ENCODE data around the gene SIRT6. TPM values are rescaled to one million over a fixed set of nuclear protein-coding genes. Genes with fewer than 3 reads are reported as not detected.
"Not testable (repeated sequence)": the region's sequence is repeated elsewhere in the genome, so short reads cannot be mapped to it uniquely, and the experiment has no call there.

Gene SIRT6
- total RNA-seq, 2 experiments from 2014 or later = 27.1 to 27.2 TPM

- no peak overlapping the region for H3K4me3 Mint-ChIP-seq
- peaks cover 7% of the 10 kb centered on the region for H3K4me1 Mint-ChIP-seq
- no peaks in the 10 kb centered on the region for H3K36me3 Mint-ChIP-seq
- no peaks in the 10 kb centered on the region for H3K27me3 Mint-ChIP-seq
- no peak overlapping the region for H3K27ac Mint-ChIP-seq
- H3K9me3 Mint-ChIP-seq = no peaks in the 10 kb centered on the region
- DNase-seq = no peak
Measured at GRCh38 chr19:4138445-4138844, 43.9 kb downstream of the SIRT6 start.

GRCh38 chr19:4136680-4137088, 45.7 kb downstream of the SIRT6 start:
- Mint-ChIP-seq H3K4me1 (peaks cover 7% of the 10 kb centered on the region), H3K36me3 (no peaks in the 10 kb centered on the region), H3K27me3 (no peaks in the 10 kb centered on the region), H3K27ac (no peak overlapping the region), H3K9me3 (no peaks in the 10 kb centered on the region), H3K4me3 (no peak overlapping the region)
- no peak for DNase-seq

- H3K27me3 Mint-ChIP-seq, DNase-seq, H3K36me3 Mint-ChIP-seq, H3K4me3 Mint-ChIP-seq, H3K27ac Mint-ChIP-seq, H3K9me3 Mint-ChIP-seq, H3K4me1 Mint-ChIP-seq: not testable (repeated sequence)
Measured at GRCh38 chr19:4135386-4135785, 47.0 kb downstream of the SIRT6 start.

DNA sequence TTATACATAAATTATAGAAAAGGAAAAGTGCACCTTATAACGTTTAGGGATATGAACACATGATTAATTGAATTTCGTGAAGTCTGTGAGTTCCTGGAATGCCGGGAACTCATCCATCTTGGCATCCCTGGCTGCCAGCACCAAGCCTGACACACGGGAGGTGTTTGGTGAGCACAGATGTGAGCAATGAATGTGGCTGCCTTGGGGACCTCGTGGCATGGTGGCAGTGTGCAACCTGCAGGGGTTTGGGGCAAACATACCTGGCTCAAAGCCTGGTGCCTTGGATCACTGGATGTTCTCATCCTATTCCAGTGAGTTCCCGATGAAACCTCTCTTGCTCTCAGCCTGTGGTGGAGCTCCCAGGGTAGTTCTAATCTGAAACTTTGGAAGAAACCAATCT, 48.0 kb downstream of the SIRT6 start:
- no peak for DNase-seq
- Mint-ChIP-seq H3K9me3 (no peaks in the 10 kb centered on the region), H3K27ac (no peak overlapping the region), H3K4me1 (no peaks in the 10 kb centered on the region), H3K4me3 (no peak overlapping the region), H3K27me3 (no peaks in the 10 kb centered on the region), H3K36me3 (no peaks in the 10 kb centered on the region)

- Mint-ChIP-seq H3K36me3 (no peaks in the 10 kb centered on the region), H3K4me3 (no peak overlapping the region), H3K27ac (no peak overlapping the region)
Measured at GRCh38 chr19:4130744-4131438, 51.5 kb downstream of the SIRT6 start.

GRCh38 chr19:4129050-4129449, 53.3 kb downstream of the SIRT6 start:
- not testable (repeated sequence) for DNase-seq, H3K27ac Mint-ChIP-seq, H3K36me3 Mint-ChIP-seq, H3K9me3 Mint-ChIP-seq, H3K4me3 Mint-ChIP-seq, H3K27me3 Mint-ChIP-seq, H3K4me1 Mint-ChIP-seq

More at GRCh38 chr19:4130744-4131438, 51.5 kb downstream of the SIRT6 start:
- DNase-seq = no peak
- Mint-ChIP-seq H3K4me1 (no peaks in the 10 kb centered on the region), H3K9me3 (no peaks in the 10 kb centered on the region), H3K27me3 (no peaks in the 10 kb centered on the region)

DNA sequence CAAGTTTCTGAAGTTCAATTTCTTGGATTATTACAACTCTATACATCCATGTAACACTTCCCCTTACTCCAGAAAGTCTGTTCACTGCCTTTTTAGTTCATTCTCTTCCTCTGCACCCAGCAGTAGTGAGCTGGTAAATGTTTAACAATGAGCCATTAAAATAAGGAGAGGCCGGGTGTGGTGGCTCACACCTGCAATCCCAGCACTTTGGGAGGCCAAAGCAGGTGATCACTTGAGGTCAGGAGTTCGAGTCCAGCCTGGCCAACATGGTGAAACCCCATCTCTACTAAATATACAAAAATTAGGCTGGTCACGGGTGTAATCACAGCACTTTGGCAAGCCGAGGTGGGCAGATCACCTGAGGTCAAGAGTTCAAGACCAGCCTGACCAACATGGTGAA, 55.0 kb downstream of the SIRT6 start:
- not testable (repeated sequence) for H3K36me3 Mint-ChIP-seq, H3K27ac Mint-ChIP-seq, H3K9me3 Mint-ChIP-seq, H3K27me3 Mint-ChIP-seq, DNase-seq, H3K4me3 Mint-ChIP-seq
- H3K4me1 Mint-ChIP-seq = peaks cover 13% of the 10 kb centered on the region

DNA sequence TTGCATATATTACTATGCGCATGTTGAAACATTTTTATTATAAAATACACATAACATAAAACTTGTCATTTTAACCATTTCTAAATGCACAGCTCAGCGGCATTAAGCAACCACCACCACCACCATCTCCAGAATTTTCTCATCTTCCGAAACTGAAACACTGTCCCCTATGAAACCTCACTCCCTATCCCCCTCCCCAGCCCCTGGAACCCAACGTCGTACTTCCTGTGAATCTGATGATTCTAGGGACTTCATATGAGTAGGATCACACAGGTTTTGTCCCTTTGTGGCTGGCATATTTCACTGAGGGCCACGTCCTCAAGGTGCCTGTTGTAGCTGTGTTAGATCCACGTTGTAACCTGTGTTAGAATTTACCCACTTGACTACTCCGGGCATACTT, 57.7 kb downstream of the SIRT6 start:
- Mint-ChIP-seq H3K36me3 (peaks cover 8% of the 10 kb centered on the region), H3K4me1 (peaks cover 18% of the 10 kb centered on the region), H3K27ac (peak overlapping the region; percentile 62), H3K4me3 (peak overlapping the region; percentile 72), H3K27me3 (no peaks in the 10 kb centered on the region), H3K9me3 (no peaks in the 10 kb centered on the region)
- DNase-seq = no peak

Other genes with a start within 250 kb of the SIRT6 start
- gene NMRK2, start 249.5 kb downstream of the SIRT6 start, total RNA-seq = not detected
- gene DAPK3, start 211.5 kb downstream of the SIRT6 start, total RNA-seq = 10 to 100 TPM; 31.6 to 32.2 TPM
- 1,000 to 10,000 TPM; 3,340 to 3,392 TPM for gene EEF2, start 197.1 kb downstream of the SIRT6 start, total RNA-seq
- gene PIAS4, start 174.8 kb downstream of the SIRT6 start, total RNA-seq = 10 to 100 TPM; 24.0 to 26.3 TPM
- gene ZBTB7A, start 115.7 kb downstream of the SIRT6 start, total RNA-seq = 10 to 100 TPM; 34.9 to 35.9 TPM
- gene MAP2K2, start 58.4 kb downstream of the SIRT6 start, total RNA-seq = 100 to 1,000 TPM; 120 to 121 TPM
- not detected for gene CREB3L3, start 28.9 kb downstream of the SIRT6 start, total RNA-seq
- gene ANKRD24, start 126 bp upstream of the SIRT6 start, total RNA-seq = 1 to 10 TPM; 1.6 TPM
- gene EBI3, start 47.0 kb upstream of the SIRT6 start, total RNA-seq = 1 to 10 TPM; 6.7 to 8.6 TPM
- 10 to 100 TPM; 37.6 to 38.5 TPM for gene YJU2, start 64.5 kb upstream of the SIRT6 start, total RNA-seq
- gene SHD, start 96.7 kb upstream of the SIRT6 start, total RNA-seq = not detected
- 10 to 100 TPM; 12.6 to 14.7 TPM for gene TMIGD2, start 119.8 kb upstream of the SIRT6 start, total RNA-seq
- 10 to 100 TPM; 21.0 to 21.3 TPM for gene FSD1, start 122.0 kb upstream of the SIRT6 start, total RNA-seq
- gene STAP2, start 156.3 kb upstream of the SIRT6 start, total RNA-seq = 10 to 100 TPM; 12.3 to 13.1 TPM
- gene MPND, start 161.0 kb upstream of the SIRT6 start, total RNA-seq = 10 to 100 TPM; 15.6 to 18.8 TPM
- gene SH3GL1, start 218.0 kb upstream of the SIRT6 start, total RNA-seq = 10 to 100 TPM; 40.3 to 41.1 TPM
- 10 to 100 TPM; 76.8 to 77.6 TPM for gene CHAF1A, start 220.1 kb upstream of the SIRT6 start, total RNA-seq